Upper lobe of left lung (tissue), 4 donors: Measurements from ENCODE around the gene HNRNPC.

Experiments used
- POLR2A ChIP-seq, 4 donors: fragments of 450-650 bp; IDR thresholded peaks; one replicate each; pipeline ENCODE4 v1.5.1; 2016 to 2017; ENCODE audit warnings: antibody characterized with exemption in 4 of 4, mild to moderate bottlenecking in 2 of 4
- TF ChIP-seq, protein P1 (sequence below), 6 experiments: fragments of 450-650 bp in 4 of 6; fragments of 200-600 bp in 2 of 6; sonication (generic) in 2 of 6; IDR thresholded peaks; one replicate each; pipeline ENCODE4 v1.5.1; 2016 to 2019; ENCODE audit warnings: antibody characterized with exemption in 6 of 6

GRCh38 chr14:21205026-21205677 lies 64.1 kb downstream of the HNRNPC start:
- TF ChIP-seq, protein P1, sequence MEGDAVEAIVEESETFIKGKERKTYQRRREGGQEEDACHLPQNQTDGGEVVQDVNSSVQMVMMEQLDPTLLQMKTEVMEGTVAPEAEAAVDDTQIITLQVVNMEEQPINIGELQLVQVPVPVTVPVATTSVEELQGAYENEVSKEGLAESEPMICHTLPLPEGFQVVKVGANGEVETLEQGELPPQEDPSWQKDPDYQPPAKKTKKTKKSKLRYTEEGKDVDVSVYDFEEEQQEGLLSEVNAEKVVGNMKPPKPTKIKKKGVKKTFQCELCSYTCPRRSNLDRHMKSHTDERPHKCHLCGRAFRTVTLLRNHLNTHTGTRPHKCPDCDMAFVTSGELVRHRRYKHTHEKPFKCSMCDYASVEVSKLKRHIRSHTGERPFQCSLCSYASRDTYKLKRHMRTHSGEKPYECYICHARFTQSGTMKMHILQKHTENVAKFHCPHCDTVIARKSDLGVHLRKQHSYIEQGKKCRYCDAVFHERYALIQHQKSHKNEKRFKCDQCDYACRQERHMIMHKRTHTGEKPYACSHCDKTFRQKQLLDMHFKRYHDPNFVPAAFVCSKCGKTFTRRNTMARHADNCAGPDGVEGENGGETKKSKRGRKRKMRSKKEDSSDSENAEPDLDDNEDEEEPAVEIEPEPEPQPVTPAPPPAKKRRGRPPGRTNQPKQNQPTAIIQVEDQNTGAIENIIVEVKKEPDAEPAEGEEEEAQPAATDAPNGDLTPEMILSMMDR (IDR thresholded peaks at IDR 0.05): no peak
- TF ChIP-seq POLR2A (IDR thresholded peaks at IDR 0.05): no peak
